RWPE2 (cell line): ENCODE data around the gene ALOX15.
"Not testable (repeated sequence)": the region's sequence is repeated elsewhere in the genome, so short reads cannot be mapped to it uniquely, and the experiment has no call there.

Experiments used
- ATAC-seq: fragments of 200-7000 bp; cut with Tn5 transposase; 3 replicates; pipeline ENCODE4 v1.9.1; 2021; ENCODE audit warnings: low read depth
- DNase-seq: peaks from one replicate; pipeline ENCODE4 v3.0.0-alpha.2; 2020; ENCODE audit warnings: low spot score
- H3K27ac ChIP-seq: fragments of 450-650 bp; 2 replicates; pipeline ENCODE4 v1.5.1; 2017; ENCODE audit warnings: mild to moderate bottlenecking; ENCODE audit not compliant: poor library complexity, severe bottlenecking
- H3K27me3 ChIP-seq: fragments of 250-450 bp; sonication (Bioruptor Pico); 2 replicates; pipeline ENCODE4 v1.5.1; 2021; ENCODE audit warnings: mild to moderate bottlenecking, moderate library complexity; ENCODE audit not compliant: insufficient read depth, poor library complexity, severe bottlenecking
- H3K36me3 ChIP-seq: fragments of 250-450 bp; sonication (Bioruptor Pico); 2 replicates; pipeline ENCODE4 v1.5.1; 2020; ENCODE audit warnings: low read depth, mild to moderate bottlenecking, moderate library complexity
- H3K4me1 ChIP-seq: fragments of 250-450 bp; sonication (Bioruptor Pico); 2 replicates; pipeline ENCODE4 v1.5.1; 2021; ENCODE audit warnings: mild to moderate bottlenecking, moderate library complexity; ENCODE audit not compliant: insufficient read depth, poor library complexity, severe bottlenecking
- H3K4me3 ChIP-seq: fragments of 250-450 bp; sonication (Bioruptor Pico); 2 replicates; pipeline ENCODE4 v1.5.1; 2021; ENCODE audit warnings: mild to moderate bottlenecking, moderate library complexity; ENCODE audit not compliant: severe bottlenecking
- H3K9me3 ChIP-seq: fragments of 250-450 bp; sonication (Bioruptor Pico); 2 replicates; pipeline ENCODE4 v1.5.1; 2021; ENCODE audit warnings: mild to moderate bottlenecking, moderate library complexity; ENCODE audit not compliant: severe bottlenecking
- CTCF ChIP-seq: fragments of 450-650 bp; IDR thresholded peaks from one replicate; pipeline ENCODE4 v1.5.1; 2017; ENCODE audit warnings: mild to moderate bottlenecking, moderate library complexity; ENCODE audit not compliant: poor library complexity, severe bottlenecking

ALOX15 gene

GRCh38 chr17:4607261-4607741, 34.2 kb downstream of the ALOX15 start:
- Histone ChIP-seq H3K4me1 (no peaks in the 10 kb centered on the region), H3K27me3 (no peaks in the 10 kb centered on the region), H3K36me3 (no peaks in the 10 kb centered on the region), H3K27ac (no peak overlapping the region), H3K9me3 (no peaks in the 10 kb centered on the region), H3K4me3 (no peak overlapping the region)
- no peak for ATAC-seq
- no peak for DNase-seq
- TF ChIP-seq CTCF = no peak

- H3K27ac ChIP-seq = no peak overlapping the region
- no peak for DNase-seq
- no peak for ATAC-seq
Measured at GRCh38 chr17:4605826-4606225, 35.7 kb downstream of the ALOX15 start.

GRCh38 chr17:4604736-4605135, 36.7 kb downstream of the ALOX15 start:
- not testable (repeated sequence) for H3K27ac ChIP-seq, ATAC-seq, H3K27me3 ChIP-seq, H3K36me3 ChIP-seq, H3K9me3 ChIP-seq, H3K4me1 ChIP-seq, DNase-seq, H3K4me3 ChIP-seq

More at GRCh38 chr17:4605826-4606225, 35.7 kb downstream of the ALOX15 start:
- Histone ChIP-seq H3K27me3 (no peaks in the 10 kb centered on the region), H3K4me3 (no peak overlapping the region), H3K4me1 (no peaks in the 10 kb centered on the region), H3K9me3 (no peaks in the 10 kb centered on the region), H3K36me3 (no peaks in the 10 kb centered on the region)
- no peak for TF ChIP-seq CTCF

GRCh38 chr17:4604111-4604644, 37.3 kb downstream of the ALOX15 start:
- Histone ChIP-seq H3K4me3 (no peak overlapping the region), H3K27ac (no peak overlapping the region), H3K9me3 (no peaks in the 10 kb centered on the region), H3K4me1 (no peaks in the 10 kb centered on the region), H3K27me3 (peaks cover 3% of the 10 kb centered on the region), H3K36me3 (no peaks in the 10 kb centered on the region)
- DNase-seq (no peak), ATAC-seq (0 out of 3 replicates have a peak, but pooled peaks have one; percentile 23)
- no peak for TF ChIP-seq CTCF

GRCh38 chr17:4602041-4602440, 39.4 kb downstream of the ALOX15 start:
- no peaks in the 10 kb centered on the region for H3K36me3 ChIP-seq
- no peak for ATAC-seq
- no peak for DNase-seq
- no peak overlapping the region for H3K4me3 ChIP-seq
- H3K27ac ChIP-seq = no peak overlapping the region
- H3K4me1 ChIP-seq = no peaks in the 10 kb centered on the region
- peaks cover 3% of the 10 kb centered on the region for H3K27me3 ChIP-seq
- TF ChIP-seq CTCF = no peak
- no peaks in the 10 kb centered on the region for H3K9me3 ChIP-seq
